Panc1 (cell line): ENCODE measurements around the gene ARSI. TPM values are rescaled to one million over a fixed set of nuclear protein-coding genes. Genes with fewer than 3 reads are reported as not detected.

Experiments used
- ATAC-seq: fragments of 200-7000 bp; cut with Tn5 transposase; 2 replicates; pipeline ENCODE4 v1.9.1; 2020; ENCODE audit warnings: mild to moderate bottlenecking, moderate library complexity
- BruUV-seq: library from RNA; stranded (reverse); fragments of 400-500 nt; replicated peaks from 2 replicates; lab custom pipeline; 2021; lab: Mats Ljungman, UMichigan
- CTCF ChIA-PET: fragments of 300-600 bp; sonication (Branson Sonifier 250); formaldehyde crosslinking; loops from one replicate; lab custom pipeline; 2022; ENCODE audit warnings: antibody characterized with exemption; lab: Charles Lee
- POLR2A ChIA-PET: fragments of 300-600 bp; sonication (Branson Sonifier 250); formaldehyde crosslinking; loops from one replicate; lab custom pipeline; 2022; ENCODE audit warnings: antibody characterized with exemption; lab: Charles Lee
- DNase-seq: peaks from one replicate; pipeline ENCODE4 v3.0.0-alpha.2; 2010; ENCODE audit warnings: low read depth, low spot score
- H3K27ac ChIP-seq: 2 replicates; pipeline ENCODE4 v1.5.1; 2011; ENCODE audit warnings: mild to moderate bottlenecking, low read length, inconsistent platforms
- H3K27me3 ChIP-seq: fragments of 200-500 bp; sonication (Bioruptor generic); 2 replicates; pipeline ENCODE4 v1.6.0; 2014; ENCODE audit warnings: low read length, inconsistent platforms; ENCODE audit not compliant: control insufficient read depth, insufficient read depth
- H3K36me3 ChIP-seq: fragments of 200-500 bp; sonication (Bioruptor generic); 2 replicates; pipeline ENCODE4 v1.5.1; 2014; ENCODE audit warnings: inconsistent platforms, mild to moderate bottlenecking, low read length, moderate library complexity; ENCODE audit not compliant: control insufficient read depth, insufficient read depth
- H3K4me1 ChIP-seq: 2 replicates; pipeline ENCODE4 v1.5.1; 2011; ENCODE audit warnings: inconsistent platforms, mild to moderate bottlenecking, low read length, moderate library complexity; ENCODE audit not compliant: control insufficient read depth, insufficient read depth
- H3K4me3 ChIP-seq, 2 experiments: 2 replicates each; pipeline ENCODE4 v1.5.1; 2011 to 2012; ENCODE audit warnings: low read depth in 2 of 2, low read length in 2 of 2, mild to moderate bottlenecking in 2 of 2, inconsistent platforms in 1 of 2, moderate library complexity in 1 of 2
- H3K9me3 ChIP-seq: fragments of 200-500 bp; sonication (Bioruptor generic); 2 replicates; pipeline ENCODE4 v1.5.1; 2014; ENCODE audit warnings: low read depth, mild to moderate bottlenecking, inconsistent platforms, low read length, moderate library complexity; ENCODE audit not compliant: control insufficient read depth, insufficient read depth
- POLR2AphosphoS5 ChIP-seq: IDR thresholded peaks from 2 replicates; pipeline ENCODE4 v1.6.1; 2012; ENCODE audit warnings: mild to moderate bottlenecking, low read depth, low read length, moderate library complexity
- SIN3A ChIP-seq: IDR thresholded peaks from 2 replicates; pipeline ENCODE4 v1.6.1; 2012; ENCODE audit warnings: low read depth, mild to moderate bottlenecking, low read length, moderate library complexity, borderline replicate concordance; ENCODE audit not compliant: insufficient read depth
- TCF7L2 ChIP-seq: IDR thresholded peaks from 2 replicates; pipeline ENCODE4 v1.6.1; 2011; ENCODE audit warnings: mild to moderate bottlenecking, low read depth, low read length, inconsistent platforms
- in situ Hi-C: cut with HindIII; loops from 2 replicates; pipeline ENCODE4 v1.10.0; 2016; ENCODE audit warnings: low sequenced_read_pairs, low pct_unique_long_range_greater_than_20kb
- intact Hi-C: fragments of 100-400 bp; cut with micrococcal nuclease; formaldehyde crosslinking; loops from one replicate; pipeline ENCODE4 v1.10.0; 2022; ENCODE audit not compliant: unreplicated experiment
- total RNA-seq: library from RNA; stranded (reverse); gene quantifications from one replicate; pipeline ENCODE4 v1.2.1, GENCODE V29; 2021; ENCODE audit not compliant: unreplicated experiment
- TF ChIP-seq, protein P1 (sequence below): fragments of 450-650 bp; IDR thresholded peaks from 2 replicates; pipeline ENCODE4 v1.5.1; 2017; ENCODE audit warnings: mild to moderate bottlenecking
- TF ChIP-seq, protein P2 (sequence below), 2 experiments: IDR thresholded peaks; 2 replicates each; pipeline ENCODE4 v1.6.1; 2011 to 2012; ENCODE audit warnings: low read depth in 2 of 2, control low read depth in 1 of 2, low read length in 1 of 2, mild to moderate bottlenecking in 1 of 2, moderate library complexity in 1 of 2; ENCODE audit not compliant: insufficient read depth in 1 of 2

The ARSI gene
- total RNA-seq, 1 experiment from 2014 or later, result 18.6 TPM

DNA sequence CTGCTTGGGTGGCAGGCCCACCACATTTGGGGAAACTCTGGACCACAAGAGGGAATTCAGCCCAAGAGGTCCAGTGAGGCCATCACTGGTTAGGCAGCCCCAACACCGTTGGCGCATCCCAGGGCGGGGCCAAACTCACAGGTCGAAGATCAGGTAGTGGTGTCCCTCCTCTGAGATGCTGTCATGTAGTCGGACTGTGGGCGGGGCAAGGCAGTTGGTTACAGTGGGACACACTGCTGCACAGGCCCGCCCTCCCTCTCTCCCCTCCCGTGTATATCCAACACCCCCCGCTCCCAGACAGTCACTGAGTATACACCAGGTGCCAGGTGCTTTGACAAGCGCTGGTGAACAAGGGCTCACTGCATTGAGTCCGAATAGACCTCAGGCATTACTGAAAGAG lies 45.3 kb downstream of the ARSI start:
- ChIA-PET CTCF (no interaction called here), POLR2A (no interaction called here)
- Histone ChIP-seq H3K27ac (no peak overlapping the region), H3K4me1 (peaks cover 14% of the 10 kb centered on the region; the same call in 1 of the 2 replicates), H3K4me3 (no peak overlapping the region), H3K27me3 (no peaks in the 10 kb centered on the region), H3K9me3 (no peaks in the 10 kb centered on the region), H3K36me3 (no peaks in the 10 kb centered on the region)
- BruUV-seq, result no TSS peak
- ATAC-seq (no peak), DNase-seq (no peak)
- in situ Hi-C loops, result no loop called here
- intact Hi-C loops, result no loop called here
- TF ChIP-seq SIN3A (no peak), POLR2AphosphoS5 (no peak)
- TF ChIP-seq, protein P1, sequence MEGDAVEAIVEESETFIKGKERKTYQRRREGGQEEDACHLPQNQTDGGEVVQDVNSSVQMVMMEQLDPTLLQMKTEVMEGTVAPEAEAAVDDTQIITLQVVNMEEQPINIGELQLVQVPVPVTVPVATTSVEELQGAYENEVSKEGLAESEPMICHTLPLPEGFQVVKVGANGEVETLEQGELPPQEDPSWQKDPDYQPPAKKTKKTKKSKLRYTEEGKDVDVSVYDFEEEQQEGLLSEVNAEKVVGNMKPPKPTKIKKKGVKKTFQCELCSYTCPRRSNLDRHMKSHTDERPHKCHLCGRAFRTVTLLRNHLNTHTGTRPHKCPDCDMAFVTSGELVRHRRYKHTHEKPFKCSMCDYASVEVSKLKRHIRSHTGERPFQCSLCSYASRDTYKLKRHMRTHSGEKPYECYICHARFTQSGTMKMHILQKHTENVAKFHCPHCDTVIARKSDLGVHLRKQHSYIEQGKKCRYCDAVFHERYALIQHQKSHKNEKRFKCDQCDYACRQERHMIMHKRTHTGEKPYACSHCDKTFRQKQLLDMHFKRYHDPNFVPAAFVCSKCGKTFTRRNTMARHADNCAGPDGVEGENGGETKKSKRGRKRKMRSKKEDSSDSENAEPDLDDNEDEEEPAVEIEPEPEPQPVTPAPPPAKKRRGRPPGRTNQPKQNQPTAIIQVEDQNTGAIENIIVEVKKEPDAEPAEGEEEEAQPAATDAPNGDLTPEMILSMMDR, result no peak

DNA sequence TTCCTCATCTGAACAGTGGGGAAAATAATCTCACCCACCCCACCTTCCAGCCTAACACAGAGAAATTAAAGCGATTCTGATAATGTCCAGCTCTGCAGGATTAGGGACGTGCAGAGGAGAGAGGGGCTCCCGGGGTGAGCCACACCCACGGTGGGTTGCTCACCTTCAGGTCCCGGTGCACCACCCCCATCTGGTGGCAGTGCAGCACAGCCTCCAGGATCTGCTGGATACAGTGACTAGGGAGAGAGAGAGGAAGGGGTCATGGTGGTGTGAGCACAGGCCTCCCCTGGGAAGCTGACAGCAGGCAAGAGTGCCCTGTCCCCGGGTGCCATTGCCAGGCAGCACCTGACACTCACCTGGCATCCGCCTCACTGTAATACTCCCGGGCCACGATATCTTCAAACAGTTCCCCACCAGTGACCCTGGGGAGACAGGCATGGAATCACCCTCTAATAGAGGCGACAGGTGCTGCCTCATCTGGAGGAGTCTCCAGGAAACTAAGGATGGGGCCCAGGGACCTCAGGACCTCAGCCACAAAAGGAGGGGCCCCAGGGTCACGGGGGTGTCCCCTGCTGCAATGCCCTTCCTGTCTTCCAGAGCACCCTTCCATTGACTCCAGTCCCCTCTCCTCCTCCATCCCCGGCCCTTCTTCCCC lies 46.2 kb downstream of the ARSI start:
- no peak for DNase-seq
- BruUV-seq, result no TSS peak

More for the DNA sequence above, 46.2 kb downstream of the ARSI start:
- Histone ChIP-seq H3K9me3 (no peaks in the 10 kb centered on the region), H3K36me3 (no peaks in the 10 kb centered on the region), H3K4me1 (peaks cover 8% of the 10 kb centered on the region; the same call in 1 of the 2 replicates), H3K4me3 (no peak overlapping the region), H3K27ac (no peak overlapping the region), H3K27me3 (no peaks in the 10 kb centered on the region)
- ATAC-seq, result peak; percentile 49; the same call in 1 of the 2 replicates
- intact Hi-C loops (no loop called here), in situ Hi-C loops (no loop called here)
- CTCF ChIA-PET, result interaction anchor here (0.5 to 0.6 kb wide), 3 partner anchors 14 to 888 kb away, joined by 3 to 6 read pairs (median 4); no protein-coding TSS in a partner anchor
- POLR2A ChIA-PET, result interaction anchor here (0.6 kb wide), 1 partner anchor 209 kb away, joined by 5 read pairs; no protein-coding TSS in a partner anchor
- TF ChIP-seq POLR2AphosphoS5, result no peak
- no peak for TF ChIP-seq TCF7L2
- TF ChIP-seq, protein P2, sequence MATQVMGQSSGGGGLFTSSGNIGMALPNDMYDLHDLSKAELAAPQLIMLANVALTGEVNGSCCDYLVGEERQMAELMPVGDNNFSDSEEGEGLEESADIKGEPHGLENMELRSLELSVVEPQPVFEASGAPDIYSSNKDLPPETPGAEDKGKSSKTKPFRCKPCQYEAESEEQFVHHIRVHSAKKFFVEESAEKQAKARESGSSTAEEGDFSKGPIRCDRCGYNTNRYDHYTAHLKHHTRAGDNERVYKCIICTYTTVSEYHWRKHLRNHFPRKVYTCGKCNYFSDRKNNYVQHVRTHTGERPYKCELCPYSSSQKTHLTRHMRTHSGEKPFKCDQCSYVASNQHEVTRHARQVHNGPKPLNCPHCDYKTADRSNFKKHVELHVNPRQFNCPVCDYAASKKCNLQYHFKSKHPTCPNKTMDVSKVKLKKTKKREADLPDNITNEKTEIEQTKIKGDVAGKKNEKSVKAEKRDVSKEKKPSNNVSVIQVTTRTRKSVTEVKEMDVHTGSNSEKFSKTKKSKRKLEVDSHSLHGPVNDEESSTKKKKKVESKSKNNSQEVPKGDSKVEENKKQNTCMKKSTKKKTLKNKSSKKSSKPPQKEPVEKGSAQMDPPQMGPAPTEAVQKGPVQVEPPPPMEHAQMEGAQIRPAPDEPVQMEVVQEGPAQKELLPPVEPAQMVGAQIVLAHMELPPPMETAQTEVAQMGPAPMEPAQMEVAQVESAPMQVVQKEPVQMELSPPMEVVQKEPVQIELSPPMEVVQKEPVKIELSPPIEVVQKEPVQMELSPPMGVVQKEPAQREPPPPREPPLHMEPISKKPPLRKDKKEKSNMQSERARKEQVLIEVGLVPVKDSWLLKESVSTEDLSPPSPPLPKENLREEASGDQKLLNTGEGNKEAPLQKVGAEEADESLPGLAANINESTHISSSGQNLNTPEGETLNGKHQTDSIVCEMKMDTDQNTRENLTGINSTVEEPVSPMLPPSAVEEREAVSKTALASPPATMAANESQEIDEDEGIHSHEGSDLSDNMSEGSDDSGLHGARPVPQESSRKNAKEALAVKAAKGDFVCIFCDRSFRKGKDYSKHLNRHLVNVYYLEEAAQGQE (IDR thresholded peaks at IDR 0.05; ENCODE audit: insufficient read depth in 1 of 2, low read depth in 2 of 2, low read length in 1 of 2), result no peak
- TF ChIP-seq, protein P1, result no peak
- no peak for TF ChIP-seq SIN3A
